Activated T-cell treated with anti-CD3 and anti-CD28 coated beads, Interleukin-2, amount 50 U/mL, for 72 hours (primary cell): ENCODE measurements around the gene UNC45B. TPM values are rescaled to one million over a fixed set of nuclear protein-coding genes. Genes with fewer than 3 reads are reported as not detected.
"Not testable (repeated sequence)": the region's sequence is repeated elsewhere in the genome, so short reads cannot be mapped to it uniquely, and the experiment has no call there.

Experiments used
- ATAC-seq, 2 donors: fragments of 150-1000 bp; cut with Tn5 transposase; replicated peaks in 1 of 2; 2 replicates each; pipeline ENCODE4 v1.10.0; 2021; ENCODE audit warnings: moderate library complexity in 2 of 2, mild to moderate bottlenecking in 1 of 2
- DNase-seq, 2 donors: peaks; one replicate each; pipeline ENCODE4 v3.0.0; 2021 to 2022; ENCODE audit warnings: mixed read lengths in 1 of 2
- H3K27ac Mint-ChIP-seq: one replicate; pipeline ENCODE4 v1.8.0; 2022; ENCODE audit warnings: mild to moderate bottlenecking, moderate library complexity, mixed read lengths
- H3K27me3 Mint-ChIP-seq: one replicate; pipeline ENCODE4 v1.8.0; 2022; ENCODE audit warnings: low read depth, mixed read lengths
- H3K36me3 Mint-ChIP-seq, 2 donors: one replicate each; pipeline ENCODE4 v1.8.0; 2022; ENCODE audit warnings: mixed read lengths in 2 of 2, mild to moderate bottlenecking in 1 of 2; ENCODE audit not compliant: insufficient read depth in 2 of 2
- H3K4me1 Mint-ChIP-seq: one replicate; pipeline ENCODE4 v1.8.0; 2022; ENCODE audit warnings: low read depth, mixed read lengths
- H3K4me3 Mint-ChIP-seq, 2 donors: one replicate each; pipeline ENCODE4 v1.8.0; 2022; ENCODE audit warnings: mild to moderate bottlenecking in 2 of 2, mixed read lengths in 2 of 2, moderate library complexity in 2 of 2
- H3K9me3 Mint-ChIP-seq, 2 donors: one replicate each; pipeline ENCODE4 v1.8.0; 2022; ENCODE audit warnings: mixed read lengths in 2 of 2
- total RNA-seq, 2 donors: library from RNA; stranded (reverse); gene quantifications; one replicate each; pipeline ENCODE4 v1.2.3, GENCODE V29; 2022

UNC45B gene, protein sequence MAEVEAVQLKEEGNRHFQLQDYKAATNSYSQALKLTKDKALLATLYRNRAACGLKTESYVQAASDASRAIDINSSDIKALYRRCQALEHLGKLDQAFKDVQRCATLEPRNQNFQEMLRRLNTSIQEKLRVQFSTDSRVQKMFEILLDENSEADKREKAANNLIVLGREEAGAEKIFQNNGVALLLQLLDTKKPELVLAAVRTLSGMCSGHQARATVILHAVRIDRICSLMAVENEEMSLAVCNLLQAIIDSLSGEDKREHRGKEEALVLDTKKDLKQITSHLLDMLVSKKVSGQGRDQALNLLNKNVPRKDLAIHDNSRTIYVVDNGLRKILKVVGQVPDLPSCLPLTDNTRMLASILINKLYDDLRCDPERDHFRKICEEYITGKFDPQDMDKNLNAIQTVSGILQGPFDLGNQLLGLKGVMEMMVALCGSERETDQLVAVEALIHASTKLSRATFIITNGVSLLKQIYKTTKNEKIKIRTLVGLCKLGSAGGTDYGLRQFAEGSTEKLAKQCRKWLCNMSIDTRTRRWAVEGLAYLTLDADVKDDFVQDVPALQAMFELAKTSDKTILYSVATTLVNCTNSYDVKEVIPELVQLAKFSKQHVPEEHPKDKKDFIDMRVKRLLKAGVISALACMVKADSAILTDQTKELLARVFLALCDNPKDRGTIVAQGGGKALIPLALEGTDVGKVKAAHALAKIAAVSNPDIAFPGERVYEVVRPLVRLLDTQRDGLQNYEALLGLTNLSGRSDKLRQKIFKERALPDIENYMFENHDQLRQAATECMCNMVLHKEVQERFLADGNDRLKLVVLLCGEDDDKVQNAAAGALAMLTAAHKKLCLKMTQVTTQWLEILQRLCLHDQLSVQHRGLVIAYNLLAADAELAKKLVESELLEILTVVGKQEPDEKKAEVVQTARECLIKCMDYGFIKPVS
- under 1 TPM; 0.05 to 0.07 TPM for total RNA-seq

DNA sequence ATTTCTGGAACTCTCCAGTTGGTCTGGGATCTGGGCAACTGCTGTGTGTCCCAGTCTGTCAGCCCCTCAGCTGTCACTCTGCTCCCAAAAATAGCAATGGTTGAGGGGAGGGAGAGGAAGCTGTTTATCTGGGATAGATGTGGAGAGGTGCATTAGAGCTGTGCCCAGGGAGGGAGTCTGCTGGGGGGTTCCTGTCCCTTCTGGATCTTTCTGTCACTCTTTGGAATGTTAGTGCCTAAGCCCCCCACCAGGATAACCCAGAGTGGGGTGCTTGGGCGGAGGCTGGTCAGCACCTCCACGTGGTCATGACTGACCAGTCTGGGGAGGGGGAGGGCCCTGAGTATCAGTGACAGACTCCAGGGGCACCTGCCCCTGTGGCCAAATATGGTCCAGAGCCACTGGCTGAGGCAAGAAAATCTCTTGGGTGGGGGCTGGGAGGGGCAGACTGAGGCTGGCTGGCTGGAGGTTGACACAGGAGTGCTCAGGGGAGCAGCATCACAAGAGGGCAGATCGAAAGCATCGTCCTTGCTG lies at the start of gene UNC45B:
TSS of gene UNC45B (plus strand) at position 443 of the 531 bp plus-strand sequence. CDS start 447 bp downstream, outside the sequence.
- H3K4me1 Mint-ChIP-seq: peaks cover 2% of the 10 kb centered on the region
- no peak within 1 kb of the TSS for H3K27ac Mint-ChIP-seq

GRCh38 chr17:35099908-35100307 lies 47.7 kb upstream of the UNC45B start:
- Mint-ChIP-seq H3K9me3 (no peaks in the 10 kb centered on the region), H3K4me1 (peaks cover 3% of the 10 kb centered on the region), H3K27ac (no peak overlapping the region), H3K27me3 (no peaks in the 10 kb centered on the region), H3K36me3 (peaks cover 4 to 19% of the 10 kb centered on the region in 2 donors), H3K4me3 (no peak overlapping the region)
- no peak for ATAC-seq
- no peak for DNase-seq

More for the DNA sequence above, at the start of gene UNC45B:
- no peaks in the 10 kb centered on the region for H3K36me3 Mint-ChIP-seq
- H3K4me3 Mint-ChIP-seq: no peak within 1 kb of the TSS
- no peak for ATAC-seq
- H3K27me3 Mint-ChIP-seq: no peaks in the 10 kb centered on the region
- no peak for DNase-seq
- no peaks in the 10 kb centered on the region for H3K9me3 Mint-ChIP-seq

- H3K4me1 Mint-ChIP-seq: no peaks in the 10 kb centered on the region
- ATAC-seq (no peak), DNase-seq (no peak)
- no peak overlapping the region for H3K27ac Mint-ChIP-seq
- no peak overlapping the region for H3K4me3 Mint-ChIP-seq
- H3K36me3 Mint-ChIP-seq: peaks cover 4 to 20% of the 10 kb centered on the region in 2 donors
- H3K27me3 Mint-ChIP-seq: no peaks in the 10 kb centered on the region
- H3K9me3 Mint-ChIP-seq: no peaks in the 10 kb centered on the region
Measured at GRCh38 chr17:35101036-35101435, 46.6 kb upstream of the UNC45B start.

GRCh38 chr17:35101725-35102124 lies 45.9 kb upstream of the UNC45B start:
- no peak overlapping the region for H3K4me3 Mint-ChIP-seq
- DNase-seq: no peak
- peak in 1 of 2 donors; percentile 35 for ATAC-seq
- no peaks in the 10 kb centered on the region for H3K9me3 Mint-ChIP-seq
- peaks cover 4 to 27% of the 10 kb centered on the region in 2 donors for H3K36me3 Mint-ChIP-seq
- H3K4me1 Mint-ChIP-seq: no peaks in the 10 kb centered on the region
- H3K27ac Mint-ChIP-seq: no peak overlapping the region
- H3K27me3 Mint-ChIP-seq: no peaks in the 10 kb centered on the region

DNA sequence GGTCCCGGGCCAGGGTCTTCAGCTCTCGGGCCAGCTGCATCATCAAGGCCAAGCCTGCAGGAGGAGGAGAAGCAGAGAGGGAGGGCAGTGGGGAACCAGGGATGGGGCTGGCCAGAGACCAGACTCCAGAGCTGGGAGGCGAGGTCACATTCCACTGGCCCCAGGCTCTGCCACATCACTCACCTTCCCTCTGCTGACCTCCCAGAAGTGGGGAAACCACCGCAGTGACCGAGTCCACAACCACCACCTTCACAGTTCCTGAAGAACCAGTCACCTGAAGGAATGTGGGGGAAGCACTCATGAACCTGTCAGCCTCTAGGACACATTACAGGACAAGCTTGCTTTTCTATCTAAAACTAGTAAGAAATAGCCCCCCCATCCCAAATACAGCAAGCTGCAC lies 44.3 kb upstream of the UNC45B start:
- Mint-ChIP-seq H3K9me3 (no peaks in the 10 kb centered on the region), H3K36me3 (peaks cover 4 to 27% of the 10 kb centered on the region in 2 donors), H3K27me3 (no peaks in the 10 kb centered on the region), H3K4me3 (no peak overlapping the region), H3K27ac (no peak overlapping the region), H3K4me1 (no peaks in the 10 kb centered on the region)
- ATAC-seq: no peak
- DNase-seq: no peak

- Mint-ChIP-seq H3K27ac (peak overlapping the region; percentile 75), H3K36me3 (peaks cover 0 to 23% of the 10 kb centered on the region in 2 donors), H3K27me3 (no peaks in the 10 kb centered on the region), H3K4me3 (no peak overlapping the region), H3K4me1 (no peaks in the 10 kb centered on the region), H3K9me3 (no peaks in the 10 kb centered on the region)
- DNase-seq: no peak
- ATAC-seq: no peak
Measured at GRCh38 chr17:35104844-35105450, 42.7 kb upstream of the UNC45B start.

GRCh38 chr17:35110791-35111190 lies 36.8 kb upstream of the UNC45B start:
- H3K4me1 Mint-ChIP-seq, ATAC-seq, DNase-seq, H3K27me3 Mint-ChIP-seq, H3K9me3 Mint-ChIP-seq, H3K4me3 Mint-ChIP-seq, H3K27ac Mint-ChIP-seq: not testable (repeated sequence)
- peaks cover 2 to 11% of the 10 kb centered on the region in 2 donors for H3K36me3 Mint-ChIP-seq

GRCh38 chr17:35116845-35117244 lies 30.8 kb upstream of the UNC45B start:
- Mint-ChIP-seq H3K4me3 (peak overlapping the region in 1 of 2 donors; percentile 17), H3K9me3 (no peaks in the 10 kb centered on the region), H3K36me3 (peaks cover 2 to 8% of the 10 kb centered on the region in 2 donors), H3K27me3 (no peaks in the 10 kb centered on the region), H3K4me1 (peaks cover 41% of the 10 kb centered on the region), H3K27ac (peak overlapping the region; percentile 2)
- ATAC-seq (no peak), DNase-seq (no peak)

- H3K9me3 Mint-ChIP-seq: no peaks in the 10 kb centered on the region
- H3K27me3 Mint-ChIP-seq: no peaks in the 10 kb centered on the region
- peaks cover 36% of the 10 kb centered on the region for H3K4me1 Mint-ChIP-seq
- peak overlapping the region; percentile 91 to 93 for H3K4me3 Mint-ChIP-seq
- DNase-seq: peak; percentile 42 to 45
- peaks cover 2 to 7% of the 10 kb centered on the region in 2 donors for H3K36me3 Mint-ChIP-seq
- ATAC-seq: peak; percentile 39 to 46
- peak overlapping the region; percentile 38 for H3K27ac Mint-ChIP-seq
Measured at GRCh38 chr17:35117984-35118383, 29.6 kb upstream of the UNC45B start.

- Mint-ChIP-seq H3K36me3 (peaks cover 2 to 4% of the 10 kb centered on the region in 2 donors), H3K4me3 (peak within 1 kb of the TSS; percentile 91 to 97), H3K9me3 (no peaks in the 10 kb centered on the region), H3K4me1 (peaks cover 35% of the 10 kb centered on the region), H3K27me3 (no peaks in the 10 kb centered on the region), H3K27ac (peak within 1 kb of the TSS; percentile 85)
- ATAC-seq: peak; percentile 91 to 94
- DNase-seq: peak; percentile 82 to 90
Measured at GRCh38 chr17:35119370-35120165, 28.0 kb upstream of the UNC45B start, which contains the start of gene RAD51D. TSS of gene RAD51D (minus strand) at chr17:35119860. CDS start at chr17:35119613, 247 bp downstream.

DNA sequence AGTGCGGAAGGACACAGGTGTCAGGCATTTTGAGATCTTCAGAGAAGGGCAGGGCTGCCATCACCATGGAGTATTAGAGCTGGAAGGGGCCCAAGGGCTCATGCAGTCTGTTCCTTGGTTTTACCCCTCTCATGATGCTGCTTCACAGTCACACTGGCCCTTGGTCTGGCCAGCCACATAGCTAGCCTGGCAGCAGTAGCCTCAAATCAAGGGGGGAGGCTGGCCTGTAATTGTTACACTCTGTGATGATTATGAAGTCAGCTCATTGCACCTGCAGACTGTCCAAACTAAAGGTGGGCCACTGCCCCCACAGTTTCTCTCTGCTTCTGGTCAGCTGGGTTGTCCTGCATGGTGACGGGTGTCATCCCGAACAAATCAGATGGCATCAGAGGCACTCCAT lies 26.3 kb upstream of the UNC45B start, which contains the start of gene FNDC8:
TSS of gene FNDC8 (plus strand) at position 301 of the 400 bp plus-strand sequence. CDS start at position 380, 79 bp downstream.
- peaks cover 0 to 2% of the 10 kb centered on the region in 2 donors for H3K36me3 Mint-ChIP-seq
- H3K9me3 Mint-ChIP-seq: no peaks in the 10 kb centered on the region
- ATAC-seq (no peak), DNase-seq (no peak)
- no peak within 1 kb of the TSS for H3K27ac Mint-ChIP-seq
- no peak within 1 kb of the TSS for H3K4me3 Mint-ChIP-seq
- H3K4me1 Mint-ChIP-seq: peaks cover 30% of the 10 kb centered on the region
- no peaks in the 10 kb centered on the region for H3K27me3 Mint-ChIP-seq
